Astrocyte (in vitro differentiated cells and primary cell): ENCODE results near the gene PIP4K2B.

Experiments used
- EZH2 ChIP-seq: IDR thresholded peaks from 2 replicates; pipeline ENCODE4 v1.6.1; 2012; ENCODE audit warnings: mild to moderate bottlenecking, low read length, inconsistent platforms; ENCODE audit not compliant: insufficient read depth
- TF ChIP-seq, protein P1 (sequence below): IDR thresholded peaks from 2 replicates; pipeline ENCODE4 v1.5.1; 2011; ENCODE audit warnings: low read depth, mild to moderate bottlenecking, inconsistent platforms, low read length, moderate library complexity; ENCODE audit not compliant: insufficient read depth

DNA sequence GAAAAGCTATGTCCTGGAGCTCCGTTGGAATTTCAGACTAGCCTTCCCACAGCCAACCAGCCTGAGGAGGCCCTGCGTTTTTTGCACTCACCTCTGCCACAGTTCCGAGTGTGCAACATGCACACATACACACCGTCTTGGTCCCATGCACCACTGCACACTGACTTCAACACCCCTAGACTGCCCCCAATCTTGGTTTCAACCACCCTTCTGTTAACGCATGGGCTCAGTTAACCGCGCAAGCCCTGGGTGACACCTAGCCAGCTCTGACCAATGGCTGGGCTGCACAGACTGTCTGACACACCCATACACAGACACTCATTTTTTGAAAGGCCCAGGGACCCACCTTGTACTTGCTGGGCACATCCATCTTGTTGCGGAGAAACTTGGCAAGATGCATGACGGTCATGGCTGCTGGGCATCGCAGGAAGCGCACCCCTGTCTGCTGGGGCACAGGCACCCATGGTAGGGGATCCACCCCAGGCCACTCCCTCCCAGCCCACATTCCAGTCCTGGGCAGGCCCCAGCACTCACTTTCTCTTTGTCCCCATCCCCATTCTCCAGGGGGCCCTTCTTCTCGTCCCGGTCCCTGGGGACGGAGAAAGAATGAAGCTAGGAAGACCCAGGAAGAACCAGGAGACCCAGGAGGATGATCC lies 61.2 kb downstream of the PIP4K2B start:
- TF ChIP-seq, protein P1, sequence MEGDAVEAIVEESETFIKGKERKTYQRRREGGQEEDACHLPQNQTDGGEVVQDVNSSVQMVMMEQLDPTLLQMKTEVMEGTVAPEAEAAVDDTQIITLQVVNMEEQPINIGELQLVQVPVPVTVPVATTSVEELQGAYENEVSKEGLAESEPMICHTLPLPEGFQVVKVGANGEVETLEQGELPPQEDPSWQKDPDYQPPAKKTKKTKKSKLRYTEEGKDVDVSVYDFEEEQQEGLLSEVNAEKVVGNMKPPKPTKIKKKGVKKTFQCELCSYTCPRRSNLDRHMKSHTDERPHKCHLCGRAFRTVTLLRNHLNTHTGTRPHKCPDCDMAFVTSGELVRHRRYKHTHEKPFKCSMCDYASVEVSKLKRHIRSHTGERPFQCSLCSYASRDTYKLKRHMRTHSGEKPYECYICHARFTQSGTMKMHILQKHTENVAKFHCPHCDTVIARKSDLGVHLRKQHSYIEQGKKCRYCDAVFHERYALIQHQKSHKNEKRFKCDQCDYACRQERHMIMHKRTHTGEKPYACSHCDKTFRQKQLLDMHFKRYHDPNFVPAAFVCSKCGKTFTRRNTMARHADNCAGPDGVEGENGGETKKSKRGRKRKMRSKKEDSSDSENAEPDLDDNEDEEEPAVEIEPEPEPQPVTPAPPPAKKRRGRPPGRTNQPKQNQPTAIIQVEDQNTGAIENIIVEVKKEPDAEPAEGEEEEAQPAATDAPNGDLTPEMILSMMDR, result no peak
- TF ChIP-seq EZH2, result no peak
